Amniotic stem cell (primary cell): Measurements from ENCODE around the gene HSD3B2.
"Not testable (repeated sequence)": the region's sequence is repeated elsewhere in the genome, so short reads cannot be mapped to it uniquely, and the experiment has no call there.

ENCODE experiments used
- DNase-seq: peaks from one replicate; lab custom pipeline; 2025; lab: John Stamatoyannopoulos, UW

HSD3B2 gene

GRCh38 chr1:119414950-119415349, at the start of gene HSD3B2:
HSD3B2 (plus strand) TSS chr1:119415150; CDS start chr1:119415420, 270 bp downstream.
- no peak for DNase-seq

DNA sequence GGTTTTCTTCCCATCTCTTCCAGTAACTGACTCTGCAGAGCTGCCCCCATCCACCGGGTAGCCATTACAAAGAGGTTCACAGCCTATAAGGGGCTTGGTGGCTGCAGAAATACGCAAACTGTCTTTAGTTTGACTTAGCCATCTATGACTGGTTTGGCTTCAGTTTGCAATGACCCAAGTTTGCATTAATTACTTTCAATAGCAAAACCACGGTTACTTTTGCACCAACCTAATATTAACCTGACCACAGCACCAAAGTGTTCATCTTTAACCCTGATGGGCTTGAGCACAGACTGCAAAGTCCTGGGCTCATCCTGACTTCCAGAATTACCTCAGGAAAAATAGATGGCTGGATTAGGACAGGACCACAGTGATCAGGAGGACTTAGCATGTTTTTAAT, 48.5 kb upstream of the HSD3B2 start:
- DNase-seq = no peak

- DNase-seq = no peak
These were observed 47.4 kb upstream of the HSD3B2 start for GRCh38 chr1:119367432-119368124.

- no peak for DNase-seq
These were observed 46.4 kb upstream of the HSD3B2 start, which contains the start of gene HAO2 for GRCh38 chr1:119368554-119368953. HAO2 (plus strand) TSS chr1:119368785; CDS start chr1:119381086, 12,301 bp downstream.

GRCh38 chr1:119370748-119371147, 44.2 kb upstream of the HSD3B2 start:
- DNase-seq = no peak

DNA sequence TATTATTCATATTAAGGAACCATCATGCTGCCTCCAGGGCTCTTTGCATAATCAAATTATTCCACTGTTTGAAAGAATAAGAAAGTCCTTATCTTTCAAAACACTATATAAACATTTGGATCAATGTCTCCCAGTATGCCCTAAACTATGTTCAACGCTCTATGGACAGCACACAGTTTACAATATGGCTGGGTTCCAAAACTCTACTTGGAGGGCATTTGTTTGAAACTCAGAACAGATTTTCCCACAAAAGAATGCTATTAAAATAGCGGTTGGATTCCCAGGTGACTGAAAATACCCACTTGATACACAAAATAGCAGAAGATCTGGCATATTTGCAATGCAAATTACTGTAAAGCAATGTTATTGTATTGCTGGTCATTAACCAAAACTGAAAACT, 43.1 kb upstream of the HSD3B2 start:
- DNase-seq = no peak

- DNase-seq = no peak
These were observed 42.4 kb upstream of the HSD3B2 start for GRCh38 chr1:119372503-119373086.

DNA sequence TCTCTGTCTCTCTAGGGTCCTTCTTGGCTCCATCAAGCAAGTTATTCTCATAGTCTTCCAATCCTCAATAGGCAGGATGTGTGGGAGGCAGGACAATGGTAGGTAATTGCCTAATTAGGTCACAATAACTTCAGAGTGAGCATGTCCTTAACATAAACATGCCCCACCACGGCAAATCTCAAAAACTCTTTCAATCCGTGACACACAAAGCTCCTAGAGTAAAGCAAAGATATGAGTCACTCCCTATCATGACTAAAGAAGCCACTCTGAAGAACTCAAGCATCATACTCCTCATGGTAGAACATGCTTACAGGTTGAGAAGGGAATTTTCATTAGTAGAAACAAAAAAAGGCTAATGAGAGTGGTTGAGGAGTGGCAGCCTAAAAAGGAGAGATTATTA, 41.5 kb upstream of the HSD3B2 start:
- no peak for DNase-seq

DNA sequence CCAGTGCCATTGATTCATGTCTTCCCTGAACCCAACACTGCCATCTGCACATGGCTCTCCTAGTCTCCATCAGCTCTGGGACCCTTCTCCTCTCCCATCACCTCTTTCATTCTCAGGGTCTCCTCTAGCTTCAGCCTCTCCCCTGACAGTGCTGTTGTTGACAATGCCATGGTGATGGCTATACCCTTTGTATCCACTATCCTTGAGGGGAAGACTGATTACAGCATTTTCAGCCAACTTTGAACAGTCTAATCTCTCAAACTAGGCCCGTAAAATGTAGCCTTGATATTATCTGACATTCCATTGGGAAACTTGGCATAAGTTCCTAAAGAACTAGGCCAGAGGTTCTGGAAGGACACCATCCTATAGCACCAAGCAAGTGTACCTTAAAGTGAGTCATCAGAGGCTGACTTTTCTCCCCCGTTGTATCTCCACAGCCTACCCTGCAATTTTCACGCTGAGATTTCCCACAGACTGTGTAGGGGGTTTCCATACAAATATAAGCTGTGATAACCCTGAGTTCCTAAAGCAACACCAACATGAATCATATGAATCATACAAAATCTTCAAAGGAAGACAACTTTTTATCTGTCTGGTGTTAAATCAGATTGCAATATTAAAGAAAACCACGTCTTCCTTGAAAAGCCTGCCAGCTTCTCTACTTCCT, 40.6 kb upstream of the HSD3B2 start:
- DNase-seq = no peak

- DNase-seq = no peak
These were observed 39.6 kb upstream of the HSD3B2 start for GRCh38 chr1:119375366-119375765.

GRCh38 chr1:119376594-119376993, 38.4 kb upstream of the HSD3B2 start:
- no peak for DNase-seq

DNA sequence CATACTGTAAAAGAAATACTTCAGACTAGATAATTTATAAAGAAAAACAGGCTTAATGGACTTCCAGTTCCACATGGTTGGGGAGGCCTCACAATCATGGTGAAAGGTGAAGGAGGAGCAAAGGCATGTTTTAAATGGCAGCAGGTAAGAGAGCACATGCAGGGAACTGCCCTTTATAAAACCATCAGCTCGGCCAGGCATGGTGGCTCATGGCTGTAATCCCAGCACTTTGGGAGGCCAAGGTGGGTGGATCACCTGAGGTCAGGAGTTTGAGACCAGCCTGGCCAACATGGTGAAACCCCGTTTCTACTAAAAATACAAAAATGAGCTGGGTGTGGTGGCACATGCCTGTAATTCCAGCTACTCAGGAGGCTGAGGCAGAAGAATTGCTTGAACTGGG, 37.4 kb upstream of the HSD3B2 start:
- DNase-seq = not testable (repeated sequence)

GRCh38 chr1:119379117-119379516, 35.8 kb upstream of the HSD3B2 start:
- no peak for DNase-seq

DNA sequence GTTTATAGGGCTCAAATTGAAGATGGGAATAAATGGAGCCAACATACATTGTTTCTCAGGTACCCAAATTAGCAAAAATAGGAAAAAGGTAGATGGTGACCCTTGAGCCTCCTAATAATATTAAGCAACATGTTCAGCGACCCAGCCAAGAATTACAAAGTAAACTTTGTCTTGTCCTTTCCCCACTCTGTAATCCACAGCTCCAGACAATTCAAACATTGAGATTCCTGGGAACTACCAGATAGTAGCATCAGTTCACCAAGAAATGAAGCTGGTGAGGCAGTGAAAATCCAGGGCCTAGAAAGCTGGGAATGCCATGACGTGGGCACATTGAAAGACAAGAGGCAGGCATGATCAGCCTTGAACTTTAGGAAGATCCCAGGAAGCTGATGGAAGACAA, 34.6 kb upstream of the HSD3B2 start:
- DNase-seq = no peak

- DNase-seq = no peak
These were observed 33.8 kb upstream of the HSD3B2 start for GRCh38 chr1:119380983-119381662.

DNA sequence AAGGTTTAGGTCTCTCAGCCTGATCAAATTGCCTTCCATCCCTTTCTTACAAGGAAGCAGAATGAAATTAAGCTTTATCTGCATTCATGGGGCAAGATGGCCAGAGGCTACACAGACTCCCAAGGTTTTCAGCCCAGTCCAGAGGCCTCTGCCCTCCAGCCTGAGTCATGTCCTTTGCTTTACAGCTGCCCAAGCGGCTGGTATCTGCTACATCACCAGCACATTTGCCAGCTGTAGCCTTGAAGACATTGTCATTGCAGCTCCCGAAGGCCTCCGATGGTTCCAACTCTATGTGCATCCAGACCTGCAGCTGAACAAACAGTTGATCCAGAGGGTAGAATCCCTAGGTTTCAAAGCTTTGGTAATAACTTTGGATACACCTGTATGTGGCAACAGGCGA, 30.4 kb upstream of the HSD3B2 start:
- DNase-seq = no peak

GRCh38 chr1:119385650-119386049, 29.3 kb upstream of the HSD3B2 start:
- no peak for DNase-seq

GRCh38 chr1:119387858-119388257, 27.1 kb upstream of the HSD3B2 start:
- DNase-seq = no peak

DNA sequence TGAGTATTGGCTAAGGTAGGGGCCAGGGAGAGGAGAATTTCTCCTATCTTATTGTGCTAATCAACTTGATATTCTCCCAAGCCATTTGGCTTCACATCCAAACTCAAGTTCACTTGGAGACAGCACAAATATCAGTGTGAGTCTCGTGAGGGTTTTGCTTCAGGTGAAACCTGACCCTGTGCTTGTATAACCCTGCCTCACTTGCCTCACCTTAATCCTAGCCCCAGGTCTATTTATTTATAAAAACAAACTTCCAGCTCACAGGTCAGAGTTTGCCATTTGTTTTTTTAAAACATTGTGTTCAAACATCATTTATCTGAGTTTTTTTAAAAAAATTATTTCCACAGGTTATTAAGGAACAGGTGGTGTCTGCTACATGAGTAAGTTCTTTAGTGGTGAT, 26.5 kb upstream of the HSD3B2 start:
- no peak for DNase-seq

DNA sequence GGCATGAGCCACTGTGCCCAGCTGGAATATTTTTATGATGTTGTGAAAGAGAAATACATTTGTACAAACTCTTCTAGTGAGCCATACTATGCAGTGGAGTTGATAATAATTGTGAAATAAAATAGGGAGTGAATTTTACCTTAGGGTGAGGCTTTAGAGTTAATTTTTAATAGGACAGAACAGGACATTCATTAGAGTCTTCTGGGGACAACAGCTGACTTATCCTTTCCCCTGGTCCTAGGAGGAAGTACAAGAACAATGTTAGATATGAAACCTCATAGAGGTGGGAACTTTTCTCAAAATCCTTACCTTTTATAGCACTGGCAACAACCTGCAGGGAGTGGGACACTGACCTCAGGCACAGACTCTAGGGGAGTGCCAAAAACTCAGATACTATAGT, 24.4 kb upstream of the HSD3B2 start:
- no peak for DNase-seq

- DNase-seq = no peak
These were observed 23.2 kb upstream of the HSD3B2 start for GRCh38 chr1:119391749-119392148.

GRCh38 chr1:119394085-119394484, 20.9 kb upstream of the HSD3B2 start:
- DNase-seq = no peak

DNA sequence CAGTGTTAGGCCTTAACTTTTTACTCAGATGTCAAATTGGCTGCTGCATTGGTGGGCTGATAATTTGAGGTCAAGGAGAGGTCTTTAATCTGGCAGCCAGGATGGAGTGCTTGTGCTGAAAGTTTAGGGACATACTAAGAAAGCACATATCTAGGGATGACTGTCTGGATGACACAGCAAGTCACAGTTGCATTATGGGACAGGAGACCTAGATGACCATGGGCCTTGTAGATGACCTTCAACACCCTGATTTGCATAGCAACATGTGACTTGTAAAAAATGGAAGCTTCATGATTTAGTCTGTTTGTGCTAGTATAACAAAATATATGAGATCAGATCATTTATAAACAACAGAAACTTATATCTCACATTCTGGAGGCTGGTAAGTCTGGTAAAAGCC, 18.0 kb upstream of the HSD3B2 start:
- DNase-seq = no peak
